Nephron progenitor cell (in vitro differentiated cells): ENCODE measurements around the gene FABP7.

Source experiments
- DNase-seq: peaks from one replicate; pipeline ENCODE4 v3.0.0; 2021
- H3K27ac Mint-ChIP-seq: 2 replicates; pipeline ENCODE4 v1.8.0; 2021; ENCODE audit warnings: mild to moderate bottlenecking, moderate library complexity, mixed read lengths
- H3K27me3 Mint-ChIP-seq: 2 replicates; pipeline ENCODE4 v1.8.0; 2021; ENCODE audit warnings: mild to moderate bottlenecking, low read depth, mixed read lengths; ENCODE audit not compliant: poor library complexity
- H3K36me3 Mint-ChIP-seq: 2 replicates; pipeline ENCODE4 v1.8.0; 2021; ENCODE audit warnings: low read depth, mixed read lengths
- H3K4me1 Mint-ChIP-seq: 2 replicates; pipeline ENCODE4 v1.8.0; 2021; ENCODE audit warnings: mixed read lengths
- H3K4me3 Mint-ChIP-seq: 2 replicates; pipeline ENCODE4 v1.8.0; 2021; ENCODE audit warnings: mild to moderate bottlenecking, moderate library complexity, mixed read lengths
- H3K9me3 Mint-ChIP-seq: 2 replicates; pipeline ENCODE4 v1.8.0; 2021; ENCODE audit warnings: mild to moderate bottlenecking, moderate library complexity, mixed read lengths
- TF ChIP-seq, protein P1 (sequence below): fragments of 200-600 bp; sonication (generic); IDR thresholded peaks from 2 replicates; pipeline ENCODE4 v1.5.0; 2021; ENCODE audit warnings: antibody characterized with exemption

The FABP7 gene

GRCh38 chr6:122753000-122753687, 26.4 kb upstream of the FABP7 start:
- no peak for DNase-seq
- Mint-ChIP-seq H3K4me3 (no peak overlapping the region), H3K9me3 (peaks cover 21% of the 10 kb centered on the region), H3K36me3 (peaks cover 5% of the 10 kb centered on the region), H3K27ac (peak overlapping the region; percentile 81), H3K27me3 (no peaks in the 10 kb centered on the region), H3K4me1 (peaks cover 20% of the 10 kb centered on the region)
- TF ChIP-seq, protein P1, sequence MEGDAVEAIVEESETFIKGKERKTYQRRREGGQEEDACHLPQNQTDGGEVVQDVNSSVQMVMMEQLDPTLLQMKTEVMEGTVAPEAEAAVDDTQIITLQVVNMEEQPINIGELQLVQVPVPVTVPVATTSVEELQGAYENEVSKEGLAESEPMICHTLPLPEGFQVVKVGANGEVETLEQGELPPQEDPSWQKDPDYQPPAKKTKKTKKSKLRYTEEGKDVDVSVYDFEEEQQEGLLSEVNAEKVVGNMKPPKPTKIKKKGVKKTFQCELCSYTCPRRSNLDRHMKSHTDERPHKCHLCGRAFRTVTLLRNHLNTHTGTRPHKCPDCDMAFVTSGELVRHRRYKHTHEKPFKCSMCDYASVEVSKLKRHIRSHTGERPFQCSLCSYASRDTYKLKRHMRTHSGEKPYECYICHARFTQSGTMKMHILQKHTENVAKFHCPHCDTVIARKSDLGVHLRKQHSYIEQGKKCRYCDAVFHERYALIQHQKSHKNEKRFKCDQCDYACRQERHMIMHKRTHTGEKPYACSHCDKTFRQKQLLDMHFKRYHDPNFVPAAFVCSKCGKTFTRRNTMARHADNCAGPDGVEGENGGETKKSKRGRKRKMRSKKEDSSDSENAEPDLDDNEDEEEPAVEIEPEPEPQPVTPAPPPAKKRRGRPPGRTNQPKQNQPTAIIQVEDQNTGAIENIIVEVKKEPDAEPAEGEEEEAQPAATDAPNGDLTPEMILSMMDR: no peak

DNA sequence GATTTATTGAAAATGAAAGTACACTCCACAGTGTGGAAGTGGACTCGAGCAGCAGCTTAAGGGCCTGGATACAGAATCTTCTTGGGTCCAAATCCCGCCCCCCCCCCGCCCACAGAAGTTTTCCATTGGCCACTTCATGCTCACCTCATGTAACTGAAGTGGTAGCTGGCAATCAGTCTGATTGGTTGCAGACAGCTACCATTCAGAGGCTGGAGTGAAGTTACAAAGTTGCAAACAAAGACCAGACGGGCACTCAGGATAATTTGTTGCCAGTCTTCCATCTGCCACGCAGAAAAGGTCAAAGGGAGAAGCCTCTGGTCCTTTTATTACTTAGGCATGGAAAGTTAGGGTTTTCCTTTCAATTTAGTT, 25.8 kb upstream of the FABP7 start:
- Mint-ChIP-seq H3K27me3 (no peaks in the 10 kb centered on the region), H3K4me3 (no peak overlapping the region), H3K36me3 (peaks cover 5% of the 10 kb centered on the region), H3K9me3 (peaks cover 16% of the 10 kb centered on the region), H3K27ac (no peak overlapping the region), H3K4me1 (peaks cover 20% of the 10 kb centered on the region)
- DNase-seq: no peak
- TF ChIP-seq, protein P1: no peak

DNA sequence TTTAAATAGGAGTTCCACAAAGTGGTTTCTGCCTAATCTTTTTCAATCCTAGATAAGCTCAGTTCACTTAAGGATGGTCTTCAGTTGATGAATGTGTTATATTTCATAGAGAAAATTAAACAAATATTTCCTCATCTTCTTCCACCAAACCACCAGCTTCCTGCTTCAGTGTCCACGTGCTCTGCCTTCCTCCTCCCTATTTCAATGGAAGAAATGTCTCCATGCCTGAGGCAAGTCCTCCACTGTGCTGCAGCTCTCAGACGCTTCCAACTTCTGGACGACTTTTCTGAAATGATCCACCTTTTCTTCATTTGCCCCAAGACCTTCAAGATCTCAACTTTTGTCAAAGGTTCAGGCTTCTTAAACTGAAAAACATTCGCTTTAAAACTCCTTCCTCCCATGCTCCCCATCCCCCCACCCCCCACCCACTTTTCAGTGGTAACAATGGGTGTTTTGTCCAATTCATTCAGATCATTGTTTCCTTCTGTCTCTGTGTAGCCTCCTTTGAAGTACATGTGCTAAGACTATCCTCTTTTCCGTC, 25.3 kb upstream of the FABP7 start:
- Mint-ChIP-seq H3K4me3 (no peak overlapping the region), H3K27me3 (no peaks in the 10 kb centered on the region)
- TF ChIP-seq, protein P1: no peak

GRCh38 chr6:122755901-122756300, 23.6 kb upstream of the FABP7 start:
- peaks cover 20% of the 10 kb centered on the region for H3K4me1 Mint-ChIP-seq
- H3K4me3 Mint-ChIP-seq: no peak overlapping the region
- TF ChIP-seq, protein P1: no peak
- no peaks in the 10 kb centered on the region for H3K27me3 Mint-ChIP-seq
- no peak overlapping the region for H3K27ac Mint-ChIP-seq
- no peak for DNase-seq
- no peaks in the 10 kb centered on the region for H3K36me3 Mint-ChIP-seq
- peaks cover 8% of the 10 kb centered on the region for H3K9me3 Mint-ChIP-seq

More for the DNA sequence above, 25.3 kb upstream of the FABP7 start:
- H3K27ac Mint-ChIP-seq: no peak overlapping the region
- no peak for DNase-seq
- H3K9me3 Mint-ChIP-seq: peaks cover 10% of the 10 kb centered on the region
- peaks cover 3% of the 10 kb centered on the region for H3K36me3 Mint-ChIP-seq
- peaks cover 20% of the 10 kb centered on the region for H3K4me1 Mint-ChIP-seq

DNA sequence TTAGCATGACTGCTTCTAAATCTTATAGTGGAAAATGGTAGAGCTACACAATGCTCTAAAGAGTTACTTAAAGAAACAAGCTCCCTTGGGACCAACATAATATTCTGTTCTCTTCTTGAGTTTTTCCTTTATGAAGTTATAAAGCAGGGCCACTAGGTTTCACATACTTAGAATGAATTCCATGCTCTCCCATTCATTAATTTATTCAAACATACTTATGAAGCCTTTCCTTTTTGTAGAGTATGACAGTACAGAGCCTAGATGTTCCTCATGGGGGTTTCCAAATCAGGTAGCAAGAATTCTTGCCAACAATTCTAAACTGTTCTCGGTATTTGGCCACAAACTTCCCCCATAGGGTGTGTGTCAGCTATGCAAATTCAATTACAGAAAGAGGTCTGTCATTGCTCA, 20.6 kb upstream of the FABP7 start:
- DNase-seq: no peak
- H3K27me3 Mint-ChIP-seq: peaks cover 3% of the 10 kb centered on the region
- H3K27ac Mint-ChIP-seq: no peak overlapping the region
- no peaks in the 10 kb centered on the region for H3K36me3 Mint-ChIP-seq
- peaks cover 12% of the 10 kb centered on the region for H3K9me3 Mint-ChIP-seq
- H3K4me1 Mint-ChIP-seq: peaks cover 16% of the 10 kb centered on the region
- H3K4me3 Mint-ChIP-seq: no peak overlapping the region
- TF ChIP-seq, protein P1: no peak

GRCh38 chr6:122760330-122760729, 19.2 kb upstream of the FABP7 start:
- no peaks in the 10 kb centered on the region for H3K36me3 Mint-ChIP-seq
- H3K4me3 Mint-ChIP-seq: no peak overlapping the region
- H3K27me3 Mint-ChIP-seq: peaks cover 3% of the 10 kb centered on the region
- H3K27ac Mint-ChIP-seq: no peak overlapping the region
- H3K9me3 Mint-ChIP-seq: peaks cover 7% of the 10 kb centered on the region
- TF ChIP-seq, protein P1: no peak
- H3K4me1 Mint-ChIP-seq: peaks cover 5% of the 10 kb centered on the region
- DNase-seq: no peak
